Measurements from ENCODE around the gene ERC1.
"Not testable (repeated sequence)": the region's sequence is repeated elsewhere in the genome, so short reads cannot be mapped to it uniquely, and the experiment has no call there.

Gene ERC1

GRCh38 chr12:1205512-1206060 lies 214.6 kb downstream of the ERC1 start:
- peaks cover 44% of the 10 kb centered on the region for H3K4me1 ChIP-seq (ENCODE audit: low read depth, poor library complexity, severe bottlenecking)
- no peaks in the 10 kb centered on the region; the same call in 1 of the 2 replicates for H3K79me2 ChIP-seq (ENCODE audit: insufficient read depth, low read depth)
- H3K4me2 ChIP-seq, result peak overlapping the region; percentile 19
- H4K20me1 ChIP-seq (ENCODE audit: insufficient read depth), result no peaks in the 10 kb centered on the region
- no peaks in the 10 kb centered on the region for H3K36me3 ChIP-seq (ENCODE audit: insufficient read depth)
- no peak for TF ChIP-seq CTCF (conservative IDR thresholded peaks at IDR 0.05; ENCODE audit: low read depth, low read length)
- no peak overlapping the region for H3K4me3 ChIP-seq (IDR thresholded peaks at IDR 0.05; ENCODE audit: insufficient read depth, low read depth, low read length)
- peak overlapping the region; percentile 57; the same call in 1 of the 2 replicates for H3K27ac ChIP-seq
- H2AFZ ChIP-seq (ENCODE audit: low read depth), result no peak overlapping the region
- H3K27me3 ChIP-seq (ENCODE audit: insufficient read depth, low read depth), result no peaks in the 10 kb centered on the region
- H3K9ac ChIP-seq, result no peak overlapping the region; the same call in 1 of the 2 replicates

DNA sequence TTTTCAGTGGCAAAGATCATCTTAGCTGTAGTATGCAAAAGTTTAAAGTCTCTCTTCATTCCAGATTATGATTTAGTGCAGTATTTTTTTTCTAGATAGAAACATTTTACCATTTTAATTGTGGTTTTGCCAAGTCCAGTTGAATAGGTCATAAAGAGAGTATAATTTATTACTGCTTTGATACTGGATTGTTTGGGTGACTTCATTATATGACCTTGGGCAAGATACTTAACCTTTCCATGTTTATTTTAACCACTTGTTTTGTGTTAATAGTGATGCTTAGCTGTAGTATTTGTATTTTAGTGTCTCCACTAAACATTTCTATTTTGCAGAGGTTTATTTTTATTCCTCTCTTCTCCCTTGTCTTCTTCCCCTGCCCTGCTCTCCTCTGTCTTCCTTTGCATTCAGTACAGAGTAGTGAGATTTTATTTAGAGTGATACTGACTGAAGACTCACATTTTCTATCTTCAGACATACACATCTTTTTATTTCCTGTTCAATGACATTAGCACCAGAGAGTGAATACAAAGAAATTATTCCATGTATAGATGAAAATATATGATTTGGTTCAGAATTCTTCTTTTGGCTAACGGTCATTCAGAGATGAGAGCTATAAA lies 215.2 kb downstream of the ERC1 start:
- Histone ChIP-seq H3K9ac (no peak overlapping the region; the same call in 1 of the 2 replicates), H4K20me1 (ENCODE audit: insufficient read depth) (no peaks in the 10 kb centered on the region), H3K79me2 (ENCODE audit: insufficient read depth, low read depth) (no peaks in the 10 kb centered on the region; the same call in 1 of the 2 replicates), H3K4me2 (peak overlapping the region; percentile 19; the same call in 1 of the 2 replicates), H3K4me1 (ENCODE audit: low read depth, poor library complexity, severe bottlenecking) (peaks cover 47% of the 10 kb centered on the region), H3K4me3 (IDR thresholded peaks at IDR 0.05; ENCODE audit: insufficient read depth, low read depth, low read length) (no peak overlapping the region), H2AFZ (ENCODE audit: low read depth) (no peak overlapping the region), H3K27ac (peak overlapping the region; percentile 57; the same call in 1 of the 2 replicates), H3K27me3 (ENCODE audit: insufficient read depth, low read depth) (no peaks in the 10 kb centered on the region), H3K36me3 (ENCODE audit: insufficient read depth) (no peaks in the 10 kb centered on the region)
- no peak for TF ChIP-seq CTCF (conservative IDR thresholded peaks at IDR 0.05; ENCODE audit: low read depth, low read length)

- peaks cover 43% of the 10 kb centered on the region for H3K4me1 ChIP-seq (ENCODE audit: low read depth, poor library complexity, severe bottlenecking)
- H3K36me3 ChIP-seq (ENCODE audit: insufficient read depth), result no peaks in the 10 kb centered on the region
- no peaks in the 10 kb centered on the region; the same call in 1 of the 2 replicates for H3K79me2 ChIP-seq (ENCODE audit: insufficient read depth, low read depth)
- H3K27ac ChIP-seq, result no peak overlapping the region
- no peaks in the 10 kb centered on the region for H3K27me3 ChIP-seq (ENCODE audit: insufficient read depth, low read depth)
- H3K4me2 ChIP-seq, result no peak overlapping the region
- H2AFZ ChIP-seq (ENCODE audit: low read depth), result no peak overlapping the region
- no peak overlapping the region for H3K9ac ChIP-seq
- no peak overlapping the region for H3K4me3 ChIP-seq (IDR thresholded peaks at IDR 0.05; ENCODE audit: insufficient read depth, low read depth, low read length)
- no peak for TF ChIP-seq CTCF (conservative IDR thresholded peaks at IDR 0.05; ENCODE audit: low read depth, low read length)
- no peaks in the 10 kb centered on the region for H4K20me1 ChIP-seq (ENCODE audit: insufficient read depth)
Measured at GRCh38 chr12:1207276-1207675, 216.3 kb downstream of the ERC1 start.

DNA sequence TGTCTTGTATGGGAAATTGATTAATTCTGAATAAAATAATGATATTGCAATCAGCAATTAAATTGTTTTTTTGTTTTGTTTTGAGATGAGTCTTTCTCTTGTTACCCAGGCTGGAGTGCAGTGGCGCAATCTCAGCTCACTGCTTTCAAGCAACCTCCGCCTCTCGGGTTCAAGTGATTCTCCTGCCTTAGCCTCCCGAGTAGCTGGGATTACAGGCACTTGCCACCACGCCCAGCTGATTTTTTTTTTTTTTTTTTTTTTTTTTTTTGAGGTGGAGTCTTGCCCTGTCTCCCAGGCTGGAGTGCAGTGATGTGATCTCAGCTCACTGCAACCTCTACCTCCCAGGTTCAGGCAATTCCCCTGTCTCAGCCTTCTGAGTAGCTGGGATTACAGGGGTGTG lies 217.7 kb downstream of the ERC1 start:
- H3K27ac ChIP-seq; H3K27me3 ChIP-seq (ENCODE audit: insufficient read depth, low read depth); H3K9ac ChIP-seq; H3K79me2 ChIP-seq (ENCODE audit: insufficient read depth, low read depth); H2AFZ ChIP-seq (ENCODE audit: low read depth); H3K36me3 ChIP-seq (ENCODE audit: insufficient read depth); H3K4me3 ChIP-seq (IDR thresholded peaks at IDR 0.05; ENCODE audit: insufficient read depth, low read depth, low read length); H4K20me1 ChIP-seq (ENCODE audit: insufficient read depth); H3K4me2 ChIP-seq: not testable (repeated sequence)
- peaks cover 40% of the 10 kb centered on the region for H3K4me1 ChIP-seq (ENCODE audit: low read depth, poor library complexity, severe bottlenecking)

GRCh38 chr12:1212526-1212925 lies 221.5 kb downstream of the ERC1 start:
- H3K4me3 ChIP-seq (IDR thresholded peaks at IDR 0.05; ENCODE audit: insufficient read depth, low read depth, low read length), result no peak overlapping the region
- no peak overlapping the region for H3K27ac ChIP-seq
- no peaks in the 10 kb centered on the region; the same call in 1 of the 2 replicates for H3K79me2 ChIP-seq (ENCODE audit: insufficient read depth, low read depth)
- no peak for TF ChIP-seq CTCF (conservative IDR thresholded peaks at IDR 0.05; ENCODE audit: low read depth, low read length)
- no peak overlapping the region for H3K9ac ChIP-seq
- H3K27me3 ChIP-seq (ENCODE audit: insufficient read depth, low read depth), result no peaks in the 10 kb centered on the region
- H4K20me1 ChIP-seq (ENCODE audit: insufficient read depth), result no peaks in the 10 kb centered on the region
- H2AFZ ChIP-seq (ENCODE audit: low read depth), result no peak overlapping the region
- no peak overlapping the region for H3K4me2 ChIP-seq
- H3K36me3 ChIP-seq (ENCODE audit: insufficient read depth), result no peaks in the 10 kb centered on the region
- peaks cover 24% of the 10 kb centered on the region for H3K4me1 ChIP-seq (ENCODE audit: low read depth, poor library complexity, severe bottlenecking)
